Right renal cortex interstitium (tissue), 3 donors: Measurements from ENCODE around the gene MYO5C. TPM values are rescaled to one million over a fixed set of nuclear protein-coding genes. Genes with fewer than 3 reads are reported as not detected.
"Not testable (repeated sequence)": the region's sequence is repeated elsewhere in the genome, so short reads cannot be mapped to it uniquely, and the experiment has no call there.

Source experiments
- DNase-seq, 3 donors: peaks; one replicate each; pipeline ENCODE4 v3.0.0-alpha.2; 2013; ENCODE audit warnings: low read depth in 3 of 3, low spot score in 2 of 3
- polyA plus RNA-seq, 3 donors: library from polyadenylated mRNA; unstranded; fragments of 120-200 nt; gene quantifications; one replicate each; pipeline ENCODE4 v1.2.1, GENCODE V29; 2013; ENCODE audit not compliant: insufficient read length in 3 of 3

MYO5C gene
- polyA plus RNA-seq, 3 donors, result 20.6 to 22.0 (median 20.8) TPM

DNA sequence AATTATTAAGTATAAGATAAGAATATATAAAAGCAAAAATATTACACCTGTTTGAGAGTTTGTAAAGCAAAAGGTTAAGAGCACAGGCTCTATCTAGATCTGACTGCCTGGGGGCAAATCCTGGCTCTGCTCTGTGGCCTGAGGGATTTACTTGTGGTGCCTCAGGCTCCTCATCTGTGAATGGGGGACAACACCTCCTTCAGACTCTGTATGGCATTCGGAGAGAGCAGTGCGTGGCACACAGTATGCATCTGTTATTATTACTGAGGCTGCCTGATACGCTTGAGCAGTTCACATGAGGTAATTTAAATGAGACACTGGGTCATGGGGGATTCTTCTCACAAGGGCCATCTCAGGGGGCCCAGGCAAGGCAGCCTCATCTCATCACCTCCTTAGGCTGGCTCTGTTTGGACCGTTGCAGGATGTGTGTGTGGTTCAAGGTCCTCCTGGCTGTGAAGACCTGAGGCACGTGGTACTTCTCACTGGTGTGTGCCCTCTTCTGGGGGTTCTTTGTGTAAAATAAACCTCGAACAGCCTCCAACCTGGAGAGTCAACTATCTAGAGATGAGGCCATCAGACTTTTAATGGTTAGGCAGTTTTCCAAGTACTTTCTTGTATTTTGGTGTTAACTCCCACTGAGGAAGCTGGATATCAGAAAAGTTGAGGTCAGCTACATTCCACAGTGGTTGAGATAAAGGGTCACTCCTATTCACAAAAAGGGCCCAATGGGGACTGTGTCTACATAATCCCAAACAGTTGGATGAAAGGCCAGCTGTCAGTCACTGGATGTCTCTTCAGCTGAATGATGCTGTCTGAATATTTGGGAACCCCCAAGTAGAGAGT is 113.4 kb downstream of the MYO5C start:
- DNase-seq, result no peak

DNA sequence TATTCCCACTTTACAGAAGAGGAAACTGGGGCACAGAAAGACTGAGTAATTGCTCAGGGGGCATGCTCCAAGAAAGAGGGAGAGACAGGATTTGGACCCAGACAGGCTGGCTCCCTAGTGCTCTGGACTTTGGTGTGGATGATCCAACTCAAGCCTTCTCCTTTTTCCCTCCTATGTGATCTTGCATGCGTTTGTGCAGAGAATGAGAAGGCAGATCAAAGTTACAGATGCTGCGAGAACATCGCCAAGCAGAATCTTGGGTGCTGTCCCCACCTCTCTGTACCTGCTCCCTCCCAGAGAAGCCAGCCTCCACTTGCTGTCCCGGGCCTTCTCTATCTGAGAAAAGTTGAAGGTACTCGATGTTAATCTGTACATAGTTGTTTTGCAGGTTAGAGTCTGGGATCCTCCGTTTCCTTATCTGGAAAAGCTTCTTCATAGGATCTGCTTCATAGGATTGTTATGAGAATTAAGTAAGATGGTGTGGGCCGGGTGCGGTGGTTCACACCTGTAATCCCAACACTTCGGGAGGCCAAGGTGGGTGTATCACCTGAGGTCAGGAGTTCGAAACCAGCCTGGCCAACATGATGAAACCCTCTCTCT is 114.7 kb downstream of the MYO5C start:
- no peak for DNase-seq

GRCh38 chr15:52180196-52180835 is 115.3 kb downstream of the MYO5C start:
- DNase-seq, result peak in 1 of 3 donors; percentile 10

DNA sequence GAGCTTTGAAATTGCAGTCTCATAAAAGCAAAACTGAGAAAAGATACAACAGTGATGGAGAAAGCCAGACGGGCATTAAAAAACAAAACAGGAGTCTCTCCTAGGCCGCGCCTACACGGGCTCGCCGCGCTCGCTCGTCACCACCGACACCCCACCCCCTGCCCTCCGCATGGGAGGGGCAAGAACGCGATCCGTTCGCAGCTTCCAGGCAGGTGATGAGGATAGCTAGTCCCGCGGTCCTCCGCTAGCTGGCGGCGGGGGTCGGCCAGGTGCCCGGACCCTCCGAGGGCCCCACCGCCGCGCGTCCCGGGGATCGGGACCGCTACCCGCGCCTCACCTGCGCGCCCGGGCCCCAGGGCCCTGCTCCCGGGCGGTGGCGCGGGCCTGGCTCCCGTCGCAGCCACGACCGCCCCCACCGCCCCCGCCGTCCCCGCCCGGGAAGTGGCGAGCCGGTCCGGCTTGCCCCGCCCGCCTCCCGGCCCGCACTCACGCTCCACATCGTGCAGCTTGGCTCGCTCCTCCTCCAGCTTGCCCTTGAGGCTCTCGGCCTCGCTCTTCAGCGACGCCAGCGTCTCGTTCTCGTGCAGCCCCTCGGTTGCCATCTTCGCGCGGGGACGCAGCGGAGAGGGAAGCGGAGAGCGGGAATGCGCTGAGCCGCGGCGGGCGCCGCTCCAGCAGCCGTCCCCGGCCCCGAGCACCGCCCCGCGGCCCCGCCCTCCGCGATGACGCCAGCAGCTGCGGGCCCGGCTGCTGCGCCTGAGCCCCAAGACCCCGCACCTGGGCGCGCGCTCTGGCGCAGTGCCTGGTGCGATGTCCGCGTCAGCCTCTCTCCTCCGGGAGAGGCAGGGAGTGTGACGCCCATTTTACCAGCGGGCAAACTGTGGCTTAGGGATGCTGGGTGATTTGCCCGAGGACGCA is 116.1 kb downstream of the MYO5C start:
- DNase-seq, result peak; percentile 43 to 59 (median 56)

DNA sequence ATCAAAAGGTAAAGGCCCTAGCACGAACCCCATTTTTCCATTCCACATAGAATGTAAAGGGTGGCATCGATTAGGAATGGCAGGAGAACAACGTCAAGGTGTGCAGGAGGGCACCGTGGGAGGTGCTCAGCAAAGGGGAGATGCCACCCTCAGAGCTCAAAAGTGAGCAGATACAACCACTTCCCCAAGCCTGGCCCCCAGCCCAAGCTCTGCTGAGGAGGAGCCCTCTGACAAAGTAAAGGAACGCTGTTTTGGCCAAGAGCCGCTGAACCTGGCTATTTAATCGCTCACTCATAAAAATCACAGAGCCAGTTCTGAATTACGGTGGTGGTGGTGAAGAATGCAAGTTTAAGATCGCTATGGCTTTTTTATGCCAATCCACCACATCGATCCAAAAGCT is 116.8 kb downstream of the MYO5C start:
- DNase-seq, result peak in 1 of 3 donors; percentile 19

- no peak for DNase-seq
Observed at GRCh38 chr15:52172869-52173268, 122.7 kb downstream of the MYO5C start.

- DNase-seq, result no peak
Observed at GRCh38 chr15:52171807-52172206, 123.8 kb downstream of the MYO5C start.

DNA sequence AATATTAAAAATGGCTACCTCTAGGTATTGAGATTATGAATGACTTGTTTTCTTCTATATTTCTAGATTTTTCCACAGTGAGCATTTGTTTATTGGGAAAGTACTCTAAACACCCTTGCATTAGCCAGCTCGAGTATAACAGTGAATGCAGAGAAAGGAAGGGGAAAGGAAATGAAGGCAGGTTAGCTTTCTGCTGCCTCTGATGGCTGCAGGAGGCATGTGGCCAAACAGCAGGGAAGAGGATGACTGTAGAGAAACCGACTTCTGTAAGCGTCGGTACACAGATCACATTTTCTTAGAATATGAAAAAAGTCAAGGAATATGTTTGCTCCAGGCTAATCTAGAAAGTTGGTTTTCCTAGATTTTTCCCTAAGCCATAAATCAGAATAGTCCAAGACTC is 124.2 kb downstream of the MYO5C start:
- DNase-seq, result no peak

GRCh38 chr15:52170199-52170598 is 125.4 kb downstream of the MYO5C start:
- DNase-seq, result not testable (repeated sequence)

DNA sequence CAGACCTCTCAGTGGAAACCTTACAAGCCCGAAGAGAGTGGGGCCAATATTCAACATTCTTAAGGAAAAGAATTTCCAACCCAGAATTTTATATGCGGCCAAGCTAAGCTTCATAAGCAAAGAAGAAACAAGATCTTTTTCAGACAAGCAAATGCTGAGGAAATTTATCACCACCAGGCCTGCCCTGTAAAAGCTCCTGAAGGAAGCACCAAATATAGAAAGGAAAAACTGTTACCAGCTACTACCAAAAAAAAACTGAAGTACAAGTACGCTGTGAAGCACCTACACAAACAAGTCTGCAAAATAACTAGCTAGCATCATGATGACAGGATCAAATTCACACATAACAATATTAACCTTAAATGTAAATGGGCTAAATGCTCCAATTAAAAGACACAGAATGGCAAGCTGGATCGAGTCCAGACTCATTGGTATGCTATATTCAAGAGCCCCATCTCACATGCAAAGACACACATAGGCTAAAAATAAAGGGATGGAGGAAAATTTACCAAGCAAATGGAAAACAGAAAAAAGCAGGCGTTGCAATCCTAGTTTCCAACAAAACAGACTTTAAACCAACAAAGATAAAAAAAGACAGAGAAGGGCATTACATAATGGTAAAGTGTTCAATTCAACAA is 130.0 kb downstream of the MYO5C start:
- DNase-seq, result not testable (repeated sequence)

- DNase-seq, result no peak
Observed at GRCh38 chr15:52164631-52165265, 130.9 kb downstream of the MYO5C start.

GRCh38 chr15:52163321-52164190 is 132.0 kb downstream of the MYO5C start:
- DNase-seq, result no peak

DNA sequence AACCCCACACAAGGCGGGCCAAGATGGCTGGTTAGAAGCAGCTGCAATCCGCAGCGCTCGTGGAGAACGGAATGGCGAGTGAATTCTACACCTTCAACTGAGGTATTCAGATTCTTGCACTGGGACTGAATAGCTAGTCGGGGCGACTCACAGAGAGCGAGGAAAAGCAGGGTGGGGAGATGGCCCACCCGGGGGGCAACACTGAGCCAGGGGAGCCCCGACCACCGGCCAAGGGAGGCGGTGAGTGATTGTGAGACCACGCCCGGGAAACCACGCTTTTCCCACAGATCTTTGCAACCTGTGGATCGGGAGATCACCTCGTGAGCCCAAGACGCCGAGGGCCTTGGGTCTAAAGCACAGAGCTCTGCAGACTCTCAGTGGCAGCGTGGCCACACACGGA is 132.7 kb downstream of the MYO5C start:
- no peak for DNase-seq

- no peak for DNase-seq
Observed at GRCh38 chr15:52162260-52162659, 133.3 kb downstream of the MYO5C start.

DNA sequence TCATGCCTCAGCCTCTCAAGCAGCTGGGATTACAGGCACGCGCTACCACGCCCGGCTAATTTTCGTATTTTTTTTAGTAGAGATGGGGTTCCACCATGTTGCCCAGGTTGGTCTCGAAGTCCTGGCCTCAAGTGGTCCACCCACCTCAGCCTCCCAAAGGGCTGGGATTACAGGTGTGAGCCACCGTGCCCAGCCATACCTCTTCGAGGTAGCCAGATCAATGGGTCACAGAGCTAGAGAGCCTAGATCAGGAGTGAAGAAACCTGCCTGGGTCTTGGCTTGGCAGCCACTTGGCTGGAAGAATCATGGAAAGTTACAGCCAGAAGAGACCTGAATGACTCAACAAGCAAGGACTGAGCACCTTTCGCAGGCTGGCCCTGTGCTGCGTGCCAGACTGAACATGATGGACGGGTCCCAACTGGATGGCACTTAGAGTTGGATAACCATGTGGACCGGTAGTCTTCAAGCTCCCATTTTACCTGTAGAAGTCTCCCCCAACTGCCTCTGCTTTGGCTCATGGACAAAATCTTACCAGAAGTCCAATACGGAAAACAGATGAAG is 134.1 kb downstream of the MYO5C start:
- DNase-seq, result no peak

GRCh38 chr15:52159645-52160044 is 136.0 kb downstream of the MYO5C start:
- DNase-seq, result no peak

DNA sequence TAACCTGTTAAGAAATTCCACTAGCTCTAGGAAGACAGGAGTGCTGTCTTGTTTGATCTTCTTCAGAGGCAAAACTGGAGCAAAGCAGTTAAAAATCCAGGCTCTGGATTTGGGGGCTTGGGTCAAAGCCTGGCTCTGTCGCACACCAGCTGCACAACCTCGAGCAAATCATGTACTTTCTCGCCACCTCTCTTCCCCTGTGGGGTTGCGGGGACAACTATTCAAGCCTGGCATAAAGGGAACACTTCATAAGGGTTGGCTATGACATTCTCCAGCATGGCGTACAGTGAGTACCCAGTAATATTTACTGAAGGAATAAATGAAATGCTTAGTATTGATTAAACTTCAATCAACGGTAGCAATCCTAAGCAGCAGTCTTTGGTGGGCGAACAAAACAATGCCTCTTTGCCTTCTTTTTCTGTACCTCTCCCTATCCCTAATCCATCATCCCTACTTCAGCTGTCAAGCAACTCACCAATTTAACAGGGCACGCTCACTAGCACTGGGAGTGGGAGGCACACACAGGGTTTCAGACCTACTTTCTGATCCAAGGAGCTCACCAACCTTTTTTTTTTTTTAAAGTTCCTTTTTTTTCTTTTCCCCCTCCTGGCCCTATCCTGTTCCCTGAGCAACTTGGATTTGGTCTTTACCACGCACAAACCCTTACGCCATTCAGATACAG is 137.4 kb downstream of the MYO5C start:
- DNase-seq, result no peak

GRCh38 chr15:52155878-52156277 is 139.7 kb downstream of the MYO5C start:
- DNase-seq, result no peak
